Stimulated activated CD8-positive, alpha-beta memory T cell treated with anti-CD3 and anti-CD28 coated beads, Interleukin-2, amount 100 ng/mL, for 1 hour (primary cell): ENCODE data around the gene B4GALT3.
"Not testable (repeated sequence)": the region's sequence is repeated elsewhere in the genome, so short reads cannot be mapped to it uniquely, and the experiment has no call there.

Source experiments
- DNase-seq, 2 donors: peaks; one replicate each; pipeline ENCODE4 v3.0.0-alpha.2; 2020; ENCODE audit warnings: low read depth in 2 of 2

The B4GALT3 gene

GRCh38 chr1:161177112-161177935 lies at the start of gene B4GALT3:
Gene B4GALT3, minus strand, starts transcription at chr1:161177507. Its CDS starts 1,447 bp downstream, at chr1:161176060.
- DNase-seq = peak; percentile 90 to 92

- DNase-seq = no peak
Measured at GRCh38 chr1:161226759-161227158, 49.5 kb upstream of the B4GALT3 start.

GRCh38 chr1:161226320-161226711 lies 49.0 kb upstream of the B4GALT3 start:
- no peak for DNase-seq

GRCh38 chr1:161225534-161226319 lies 48.4 kb upstream of the B4GALT3 start, which contains the start of gene TOMM40L:
Gene TOMM40L, plus strand, starts transcription at chr1:161226060. Its CDS starts 430 bp downstream, at chr1:161226490.
- DNase-seq = peak; percentile 64 to 76

- DNase-seq = no peak
Measured at GRCh38 chr1:161225178-161225533, 47.8 kb upstream of the B4GALT3 start.

GRCh38 chr1:161224695-161225087 lies 47.4 kb upstream of the B4GALT3 start:
- DNase-seq = not testable (repeated sequence)

GRCh38 chr1:161223805-161224694 lies 46.7 kb upstream of the B4GALT3 start:
- DNase-seq = no peak

GRCh38 chr1:161222175-161223019 lies 45.1 kb upstream of the B4GALT3 start:
- DNase-seq = no peak

- no peak for DNase-seq
Measured at GRCh38 chr1:161220002-161220401, 42.7 kb upstream of the B4GALT3 start.

- DNase-seq = no peak
Measured at GRCh38 chr1:161219078-161219892, 42.0 kb upstream of the B4GALT3 start.

GRCh38 chr1:161218301-161219077 lies 41.2 kb upstream of the B4GALT3 start:
- DNase-seq = no peak

GRCh38 chr1:161217831-161218230 lies 40.5 kb upstream of the B4GALT3 start:
- no peak for DNase-seq

GRCh38 chr1:161216945-161217712 lies 39.8 kb upstream of the B4GALT3 start:
- no peak for DNase-seq

- no peak for DNase-seq
Measured at GRCh38 chr1:161215076-161215475, 37.8 kb upstream of the B4GALT3 start, which contains the start of gene FCER1G. Gene FCER1G, plus strand, starts transcription at chr1:161215295. Its CDS starts 27 bp downstream, at chr1:161215322.

GRCh38 chr1:161214369-161214768 lies 37.1 kb upstream of the B4GALT3 start:
- DNase-seq = no peak

GRCh38 chr1:161209790-161210409 lies 32.6 kb upstream of the B4GALT3 start:
- DNase-seq = peak; percentile 37 to 56

- DNase-seq = no peak
Measured at GRCh38 chr1:161207173-161207572, 29.9 kb upstream of the B4GALT3 start.
